ENCODE results near the gene ODF2. TPM values are rescaled to one million over a fixed set of nuclear protein-coding genes. Genes with fewer than 3 reads are reported as not detected.
A peak's percentile ranks its signal among the peaks of the same experiment; 100 is the strongest.
"Not testable (repeated sequence)": the region's sequence is repeated elsewhere in the genome, so short reads cannot be mapped to it uniquely, and the experiment has no call there.

ODF2 gene
- total RNA-seq, 1 experiment from 2014 or later = 31.2 TPM

- H3K9me2 ChIP-seq (replicated peaks; ENCODE audit: low read length) = no peaks in the 10 kb centered on the region
- no peaks in the 10 kb centered on the region for H3F3A ChIP-seq (ENCODE audit: low read length, unreplicated experiment)
- ATAC-seq (no peak), DNase-seq (peak; percentile 4)
- peak overlapping the region; percentile 82; the same call in 1 of the 2 replicates for H2AFZ ChIP-seq (ENCODE audit: low read length)
- intact Hi-C loops (cut with micrococcal nuclease) = loop anchor here (10.0 kb wide), 1 partner anchor 49 kb away; the partner anchor contains the start of gene SPTAN1
- H3K9ac ChIP-seq (ENCODE audit: low read length) = peak overlapping the region; percentile 82
- POLR2A ChIA-PET (ENCODE audit: unreplicated experiment) = no interaction called here
- no peaks in the 10 kb centered on the region for H3K9me3 ChIP-seq (ENCODE audit: low read length)
- H3K27me3 ChIP-seq (ENCODE audit: low read length) = no peaks in the 10 kb centered on the region
- H4K20me1 ChIP-seq (ENCODE audit: low read length) = no peaks in the 10 kb centered on the region
- no TSS peak for BruUV-seq (replicated peaks)
- no peak for TF ChIP-seq EZH2phosphoT487 (IDR thresholded peaks at IDR 0.05; ENCODE audit: borderline replicate concordance, low read length)
- no peak for TF ChIP-seq CTCF (conservative IDR thresholded peaks at IDR 0.05; ENCODE audit: low read depth, low read length)
- TF ChIP-seq EZH2 (IDR thresholded peaks at IDR 0.05; ENCODE audit: low read length, unreplicated experiment) = no peak
- peak overlapping the region; percentile 86 for H3K4me2 ChIP-seq (ENCODE audit: low read length)
- peak overlapping the region; percentile 88 for H3K4me3 ChIP-seq (ENCODE audit: low read length)
- no peaks in the 10 kb centered on the region for H3K36me3 ChIP-seq (ENCODE audit: low read depth, low read length)
- CTCF ChIA-PET = no interaction called here
- peaks cover 22% of the 10 kb centered on the region; the same call in 1 of the 2 replicates for H3K4me1 ChIP-seq (ENCODE audit: insufficient read depth, low read length)
- H3K27ac ChIP-seq (ENCODE audit: low read length) = no peak overlapping the region
- H3K79me2 ChIP-seq (ENCODE audit: low read length) = peaks cover 24% of the 10 kb centered on the region
Observed at GRCh38 chr9:128505414-128505765, 49.6 kb downstream of the ODF2 start.

- ATAC-seq; H3K9me2 ChIP-seq (replicated peaks; ENCODE audit: low read length); H3K36me3 ChIP-seq (ENCODE audit: low read depth, low read length); H4K20me1 ChIP-seq (ENCODE audit: low read length); H3K9me3 ChIP-seq (ENCODE audit: low read length); H2AFZ ChIP-seq (ENCODE audit: low read length); BruUV-seq (replicated peaks); H3K27ac ChIP-seq (ENCODE audit: low read length); H3F3A ChIP-seq (ENCODE audit: low read length, unreplicated experiment); CTCF ChIA-PET; H3K27me3 ChIP-seq (ENCODE audit: low read length); DNase-seq; POLR2A ChIA-PET (ENCODE audit: unreplicated experiment): not testable (repeated sequence)
- Histone ChIP-seq H3K4me3 (ENCODE audit: low read length) (peak overlapping the region; percentile 88), H3K4me1 (ENCODE audit: insufficient read depth, low read length) (peaks cover 22% of the 10 kb centered on the region; the same call in 1 of the 2 replicates), H3K79me2 (ENCODE audit: low read length) (peaks cover 24% of the 10 kb centered on the region), H3K9ac (ENCODE audit: low read length) (peak overlapping the region; percentile 82; the same call in 1 of the 2 replicates), H3K4me2 (ENCODE audit: low read length) (peak overlapping the region; percentile 86)
- intact Hi-C loops (cut with micrococcal nuclease) = loop anchor here (10.0 kb wide), 1 partner anchor 49 kb away; the partner anchor contains the start of gene SPTAN1
Observed at GRCh38 chr9:128505906-128506305, 50.1 kb downstream of the ODF2 start.

- no peak overlapping the region for H3K27ac ChIP-seq (ENCODE audit: low read length)
- intact Hi-C loops (cut with micrococcal nuclease) = no loop called here
- H4K20me1 ChIP-seq (ENCODE audit: low read length) = no peaks in the 10 kb centered on the region
- no peaks in the 10 kb centered on the region for H3K9me3 ChIP-seq (ENCODE audit: low read length)
- H3K9ac ChIP-seq (ENCODE audit: low read length) = no peak overlapping the region
- no peak for ATAC-seq
- ChIA-PET POLR2A (ENCODE audit: unreplicated experiment) (interaction anchor here (0.5 kb wide), 1 partner anchor 15 kb away, joined by 14 read pairs; no protein-coding TSS in a partner anchor), CTCF (no interaction called here)
- no peaks in the 10 kb centered on the region for H3K79me2 ChIP-seq (ENCODE audit: low read length)
- no peak overlapping the region for H2AFZ ChIP-seq (ENCODE audit: low read length)
- no TSS peak for BruUV-seq (replicated peaks)
- TF ChIP-seq EZH2 (IDR thresholded peaks at IDR 0.05; ENCODE audit: low read length, unreplicated experiment) (no peak), EZH2phosphoT487 (IDR thresholded peaks at IDR 0.05; ENCODE audit: borderline replicate concordance, low read length) (no peak), CTCF (conservative IDR thresholded peaks at IDR 0.05; ENCODE audit: low read depth, low read length) (no peak)
- no peaks in the 10 kb centered on the region for H3K27me3 ChIP-seq (ENCODE audit: low read length)
- H3F3A ChIP-seq (ENCODE audit: low read length, unreplicated experiment) = no peaks in the 10 kb centered on the region
- H3K36me3 ChIP-seq (ENCODE audit: low read depth, low read length) = peaks cover 3% of the 10 kb centered on the region; the same call in 1 of the 2 replicates
- H3K4me2 ChIP-seq (ENCODE audit: low read length) = no peak overlapping the region
- H3K9me2 ChIP-seq (replicated peaks; ENCODE audit: low read length) = no peaks in the 10 kb centered on the region
- no peak for DNase-seq
- H3K4me3 ChIP-seq (ENCODE audit: low read length) = no peak overlapping the region
- no peaks in the 10 kb centered on the region for H3K4me1 ChIP-seq (ENCODE audit: insufficient read depth, low read length)
Observed at GRCh38 chr9:128512820-128513219, 57.0 kb downstream of the ODF2 start.

Measured in PC-3 (cell line).